ENCODE data around the gene SHE.

- TF ChIP-seq CTCF (IDR thresholded peaks at IDR 0.05; ENCODE audit: low read depth, low read length, missing input control), result no peak
- TF ChIP-seq REST (IDR thresholded peaks at IDR 0.05), result no peak
- TF ChIP-seq YY1 (IDR thresholded peaks at IDR 0.05), result no peak
- no peak for TF ChIP-seq JUND (IDR thresholded peaks at IDR 0.05)
- TF ChIP-seq MAX (IDR thresholded peaks at IDR 0.05), result no peak
- TF ChIP-seq TAF1 (conservative IDR thresholded peaks at IDR 0.05), result no peak
Measured at GRCh38 chr1:154474802-154475201, 27.4 kb downstream of the SHE start.

Data from liver (tissue), 3 donors.